AG04449 (cell line): Measurements from ENCODE around the gene ZNF594.
"Not testable (repeated sequence)": the region's sequence is repeated elsewhere in the genome, so short reads cannot be mapped to it uniquely, and the experiment has no call there.

Source experiments
- CTCF ChIA-PET: fragments of 350-600 bp; formaldehyde crosslinking; extraction: SDS; loops from one replicate; lab custom pipeline; 2021; ENCODE audit warnings: antibody characterized with exemption; lab: Yijun Ruan, JAX
- POLR2A ChIA-PET: fragments of 400-600, 350-600 bp; formaldehyde crosslinking; extraction: SDS; loops from one replicate; lab custom pipeline; 2020; ENCODE audit warnings: antibody characterized with exemption, inconsistent platforms; lab: Yijun Ruan, JAX
- DNase-seq: peaks from one replicate; pipeline ENCODE4 v3.0.0-alpha.2; 2010; ENCODE audit warnings: low read depth, low spot score
- H3K4me3 ChIP-seq: 2 replicates; pipeline ENCODE4 v1.5.1; 2011; ENCODE audit warnings: low read depth, mild to moderate bottlenecking, control low read depth, low read length
- CTCF ChIP-seq: IDR thresholded peaks from one replicate; pipeline ENCODE4 v1.5.1; 2011; ENCODE audit warnings: mild to moderate bottlenecking, moderate library complexity, low read length, control low read depth, inconsistent platforms; ENCODE audit not compliant: insufficient read depth; ENCODE audit errors: missing control alignments

ZNF594 gene

GRCh38 chr17:5219536-5219935 lies 27.9 kb upstream of the ZNF594 start:
- ChIA-PET POLR2A (interaction anchor here (0.5 kb wide), 1 partner anchor 157 kb away, joined by 3 read pairs; no protein-coding TSS in a partner anchor), CTCF (interaction anchor here (0.6 to 1.4 kb wide), 3 partner anchors 8 to 29 kb away, joined by 3 to 4 read pairs (median 3); no protein-coding TSS in a partner anchor)
- no peak for TF ChIP-seq CTCF
- no peak for DNase-seq
- no peak overlapping the region for H3K4me3 ChIP-seq

- H3K4me3 ChIP-seq, DNase-seq, POLR2A ChIA-PET: not testable (repeated sequence)
- CTCF ChIA-PET, result interaction anchor here (1.2 kb wide), 1 partner anchor 1694 kb away, joined by 3 read pairs; no protein-coding TSS in a partner anchor
These were observed 25.9 kb upstream of the ZNF594 start for GRCh38 chr17:5217562-5217961.

GRCh38 chr17:5211458-5211857 lies 19.8 kb upstream of the ZNF594 start:
- POLR2A ChIA-PET, result no interaction called here
- no peak overlapping the region for H3K4me3 ChIP-seq
- DNase-seq, result no peak
- CTCF ChIA-PET, result interaction anchor here (1.0 to 2.3 kb wide), 3 partner anchors 14 to 39 kb away, joined by 3 to 8 read pairs (median 3); no protein-coding TSS in a partner anchor
- TF ChIP-seq CTCF, result no peak

- H3K4me3 ChIP-seq, result no peak overlapping the region
- TF ChIP-seq CTCF, result no peak
- POLR2A ChIA-PET, result no interaction called here
- CTCF ChIA-PET, result interaction anchor here (1.0 to 2.3 kb wide), 4 partner anchors 13 to 39 kb away, joined by 3 to 8 read pairs (median 4); no protein-coding TSS in a partner anchor
- no peak for DNase-seq
These were observed 19.1 kb upstream of the ZNF594 start for GRCh38 chr17:5210614-5211252.

GRCh38 chr17:5210091-5210490 lies 18.4 kb upstream of the ZNF594 start:
- no peak overlapping the region for H3K4me3 ChIP-seq
- no peak for TF ChIP-seq CTCF
- ChIA-PET POLR2A (no interaction called here), CTCF (interaction anchor here (1.9 to 2.3 kb wide), 2 partner anchors 12 to 27 kb away, joined by 6 to 8 read pairs; no protein-coding TSS in a partner anchor)
- no peak for DNase-seq

GRCh38 chr17:5209396-5209795 lies 17.7 kb upstream of the ZNF594 start:
- TF ChIP-seq CTCF, result no peak
- ChIA-PET CTCF (interaction anchor here (1.9 to 2.3 kb wide), 2 partner anchors 12 to 28 kb away, joined by 6 to 8 read pairs; no protein-coding TSS in a partner anchor), POLR2A (no interaction called here)
- no peak overlapping the region for H3K4me3 ChIP-seq
- no peak for DNase-seq
